ENCODE results near the gene CLCN3. TPM values are rescaled to one million over a fixed set of nuclear protein-coding genes. Genes with fewer than 3 reads are reported as not detected.

Gene CLCN3
- total RNA-seq, 4 donors from 2014 or later: 14.0 to 61.5 (median 44.7) TPM

GRCh38 chr4:169612871-169613859 lies 7.2 kb upstream of the CLCN3 start:
- no peak for TF ChIP-seq POLR2A (IDR thresholded peaks at IDR 0.05)
- TF ChIP-seq, protein P1, sequence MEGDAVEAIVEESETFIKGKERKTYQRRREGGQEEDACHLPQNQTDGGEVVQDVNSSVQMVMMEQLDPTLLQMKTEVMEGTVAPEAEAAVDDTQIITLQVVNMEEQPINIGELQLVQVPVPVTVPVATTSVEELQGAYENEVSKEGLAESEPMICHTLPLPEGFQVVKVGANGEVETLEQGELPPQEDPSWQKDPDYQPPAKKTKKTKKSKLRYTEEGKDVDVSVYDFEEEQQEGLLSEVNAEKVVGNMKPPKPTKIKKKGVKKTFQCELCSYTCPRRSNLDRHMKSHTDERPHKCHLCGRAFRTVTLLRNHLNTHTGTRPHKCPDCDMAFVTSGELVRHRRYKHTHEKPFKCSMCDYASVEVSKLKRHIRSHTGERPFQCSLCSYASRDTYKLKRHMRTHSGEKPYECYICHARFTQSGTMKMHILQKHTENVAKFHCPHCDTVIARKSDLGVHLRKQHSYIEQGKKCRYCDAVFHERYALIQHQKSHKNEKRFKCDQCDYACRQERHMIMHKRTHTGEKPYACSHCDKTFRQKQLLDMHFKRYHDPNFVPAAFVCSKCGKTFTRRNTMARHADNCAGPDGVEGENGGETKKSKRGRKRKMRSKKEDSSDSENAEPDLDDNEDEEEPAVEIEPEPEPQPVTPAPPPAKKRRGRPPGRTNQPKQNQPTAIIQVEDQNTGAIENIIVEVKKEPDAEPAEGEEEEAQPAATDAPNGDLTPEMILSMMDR (IDR thresholded peaks at IDR 0.05): peak; percentile 29 to 77 (median 67)
- Histone ChIP-seq H3K4me3 (peak overlapping the region; percentile 68 to 88 (median 70)), H3K36me3 (no peaks in the 10 kb centered on the region), H3K9me3 (no peaks in the 10 kb centered on the region), H3K27me3 (no peaks in the 10 kb centered on the region), H3K27ac (peak overlapping the region; percentile 90 to 97 (median 95)), H3K4me1 (peaks cover 0 to 28% (median 0%) of the 10 kb centered on the region in 4 donors)
- peak; percentile 71 to 91 (median 79) for DNase-seq

- Histone ChIP-seq H3K4me3 (no peak overlapping the region), H3K27ac (no peak overlapping the region), H3K27me3 (no peaks in the 10 kb centered on the region), H3K9me3 (no peaks in the 10 kb centered on the region), H3K36me3 (no peaks in the 10 kb centered on the region), H3K4me1 (peaks cover 0 to 24% (median 0%) of the 10 kb centered on the region in 4 donors)
- TF ChIP-seq POLR2A (IDR thresholded peaks at IDR 0.05): no peak
- TF ChIP-seq, protein P1 (IDR thresholded peaks at IDR 0.05): no peak
- no peak for DNase-seq
Observed at GRCh38 chr4:169615467-169616106, 4.8 kb upstream of the CLCN3 start.

DNA sequence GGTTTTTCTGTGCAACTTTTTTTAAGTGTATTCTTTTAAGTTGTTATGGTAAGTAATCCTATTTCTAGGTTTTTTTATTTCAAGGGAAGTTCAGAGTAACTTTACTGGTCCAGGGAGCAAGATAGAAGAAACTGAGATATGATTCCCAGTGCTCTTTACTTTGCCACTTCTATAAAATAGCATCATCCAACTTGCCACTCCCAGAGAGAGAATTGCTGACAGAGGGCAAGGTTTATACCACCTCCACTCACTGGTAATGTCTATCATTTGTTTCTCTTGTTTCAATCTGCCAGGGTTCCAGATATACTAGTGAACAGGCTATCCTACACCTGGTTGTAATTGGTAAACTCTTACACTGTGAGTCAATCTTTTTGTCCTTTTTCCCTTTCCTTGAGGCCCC lies 3.5 kb upstream of the CLCN3 start:
- no peaks in the 10 kb centered on the region for H3K27me3 ChIP-seq
- peaks cover 0 to 22% (median 2%) of the 10 kb centered on the region in 4 donors for H3K4me1 ChIP-seq
- H3K36me3 ChIP-seq: no peaks in the 10 kb centered on the region
- H3K4me3 ChIP-seq: no peak overlapping the region
- TF ChIP-seq, protein P1 (IDR thresholded peaks at IDR 0.05): no peak
- no peak for TF ChIP-seq POLR2A (IDR thresholded peaks at IDR 0.05)
- peak overlapping the region in 2 of 4 donors; percentile 32 for H3K27ac ChIP-seq
- no peak for DNase-seq
- H3K9me3 ChIP-seq: no peaks in the 10 kb centered on the region

DNA sequence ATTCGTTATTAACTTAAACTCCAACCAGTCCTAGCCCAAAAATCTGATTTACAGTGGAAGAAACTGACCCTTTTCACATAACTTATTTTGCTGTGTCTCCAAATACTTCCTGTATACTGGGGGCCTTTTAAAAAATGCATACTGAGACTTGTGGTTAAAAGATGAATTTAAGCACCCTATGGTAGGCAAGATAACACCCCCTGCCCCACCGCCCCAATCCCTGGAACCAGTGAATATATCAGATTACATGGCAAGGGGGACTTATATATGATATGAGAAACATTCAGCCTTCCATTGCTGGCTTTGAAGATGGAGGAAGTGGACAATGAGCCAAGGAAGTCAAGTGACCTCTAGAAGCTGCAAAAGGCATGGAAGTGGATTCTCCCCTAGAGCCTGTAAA lies 3.1 kb upstream of the CLCN3 start:
- H3K36me3 ChIP-seq: no peaks in the 10 kb centered on the region
- H3K4me3 ChIP-seq: no peak overlapping the region
- H3K27me3 ChIP-seq: no peaks in the 10 kb centered on the region
- H3K9me3 ChIP-seq: no peaks in the 10 kb centered on the region
- peaks cover 0 to 26% (median 4%) of the 10 kb centered on the region in 4 donors for H3K4me1 ChIP-seq
- TF ChIP-seq POLR2A (IDR thresholded peaks at IDR 0.05): no peak
- TF ChIP-seq, protein P1 (IDR thresholded peaks at IDR 0.05): no peak
- DNase-seq: no peak
- H3K27ac ChIP-seq: peak overlapping the region in 2 of 4 donors; percentile 32

- TF ChIP-seq, protein P1 (IDR thresholded peaks at IDR 0.05): no peak
- no peak for TF ChIP-seq POLR2A (IDR thresholded peaks at IDR 0.05)
- H3K27ac ChIP-seq: no peak overlapping the region
Observed at GRCh38 chr4:169618286-169618685, 2.1 kb upstream of the CLCN3 start.

More at GRCh38 chr4:169618286-169618685, 2.1 kb upstream of the CLCN3 start:
- Histone ChIP-seq H3K27me3 (no peaks in the 10 kb centered on the region), H3K4me3 (no peak overlapping the region), H3K4me1 (peaks cover 0 to 32% (median 4%) of the 10 kb centered on the region in 4 donors), H3K36me3 (no peaks in the 10 kb centered on the region), H3K9me3 (no peaks in the 10 kb centered on the region)
- no peak for DNase-seq
